ENCODE measurements around the gene NTSR2.

NTSR2 gene

DNA sequence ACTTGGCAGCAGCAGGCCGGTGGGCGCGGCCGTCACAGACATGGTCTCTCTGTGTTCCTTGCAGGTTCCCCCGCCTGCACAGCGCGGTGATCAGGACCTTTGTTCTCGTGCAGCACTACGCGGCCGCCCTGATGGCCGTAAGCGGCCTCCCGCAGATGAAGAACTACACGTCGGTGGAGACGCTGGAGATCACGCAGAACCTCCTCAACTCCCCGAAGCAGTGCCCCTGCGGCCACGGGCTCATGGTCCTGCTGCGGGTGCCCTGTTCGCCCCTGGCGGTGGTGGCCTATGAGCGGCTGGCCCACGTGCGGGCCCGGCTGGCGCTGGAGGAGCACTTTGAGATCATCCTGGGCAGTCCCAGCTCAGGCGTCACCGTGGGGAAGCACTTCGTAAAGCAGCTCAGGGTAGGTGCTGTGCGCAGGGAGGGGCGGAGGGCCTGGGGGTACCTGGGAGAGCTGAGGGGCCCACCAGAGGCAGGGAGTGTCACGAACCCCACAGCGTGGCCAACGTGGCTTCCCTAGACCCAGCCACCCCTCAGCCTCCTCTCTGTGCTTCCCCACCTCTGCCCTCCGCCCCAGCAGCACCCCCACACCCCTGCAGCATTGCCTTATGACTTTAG, 59.3 kb downstream of the NTSR2 start:
- H3K18ac ChIP-seq (ENCODE audit: low read length), result no peak overlapping the region
- no peak overlapping the region for H3K4ac ChIP-seq (ENCODE audit: low read depth, low read length)
- H4K5ac ChIP-seq (ENCODE audit: low read length), result no peak overlapping the region
- H3K4me2 ChIP-seq (ENCODE audit: low read length), result no peak overlapping the region
- H3K27me3 ChIP-seq (ENCODE audit: insufficient read depth, low read length, poor library complexity), result no peaks in the 10 kb centered on the region
- no peak overlapping the region for H3K23ac ChIP-seq (ENCODE audit: low read length)
- no peaks in the 10 kb centered on the region for H3K79me1 ChIP-seq (ENCODE audit: low read length)
- no peak overlapping the region for H3K27ac ChIP-seq (ENCODE audit: low read depth, low read length)
- H2BK15ac ChIP-seq (replicated peaks; ENCODE audit: low read depth), result no peak overlapping the region
- no peak overlapping the region for H4K8ac ChIP-seq (ENCODE audit: low read depth, low read length)
- no peak overlapping the region for H3K4me3 ChIP-seq (ENCODE audit: low read length)
- no peak overlapping the region for H2AK5ac ChIP-seq (ENCODE audit: low read length)
- H2BK120ac ChIP-seq (ENCODE audit: low read depth, low read length), result no peak overlapping the region
- no peak overlapping the region for H3K56ac ChIP-seq (ENCODE audit: low read length)
- no CpG with 5 or more reads among the region's 38 CpGs for WGBS (ENCODE audit: extremely low coverage, insufficient coverage, low lambda C conversion rate)
- no peak overlapping the region for H3K9ac ChIP-seq (ENCODE audit: low read length)
- no peak for DNase-seq
- H3K36me3 ChIP-seq (ENCODE audit: control insufficient read depth, insufficient read depth, low read length), result no peaks in the 10 kb centered on the region
- no peaks in the 10 kb centered on the region for H3K79me2 ChIP-seq (ENCODE audit: control insufficient read depth, insufficient read depth, low read length)
- no peak overlapping the region for H2BK5ac ChIP-seq (ENCODE audit: low read length)
- no peaks in the 10 kb centered on the region for H3K4me1 ChIP-seq (ENCODE audit: control insufficient read depth, low read depth, low read length)
